GM18517 (cell line): ENCODE data around the gene UBA1.

ENCODE experiments used
- ATAC-seq: cut with Tn5 transposase; IDR thresholded peaks from one replicate; pipeline ENCODE4 v1.9.1; 2021; ENCODE audit warnings: mild to moderate bottlenecking, moderate library complexity; ENCODE audit not compliant: unreplicated experiment

UBA1 gene

GRCh38 chrX:47193475-47194193, at the start of gene UBA1:
Gene UBA1, plus strand, starts transcription at chrX:47193829. Its CDS starts 4,974 bp downstream, at chrX:47198803.
- ATAC-seq: peak; percentile 72

GRCh38 chrX:47143894-47144625, 49.6 kb upstream of the UBA1 start:
- ATAC-seq: peak; percentile 7

- peak; percentile 83 for ATAC-seq
These were observed 48.8 kb upstream of the UBA1 start, which contains the start of the genes NDUFB11 and RBM10 for GRCh38 chrX:47144626-47145394. Gene NDUFB11, minus strand, starts transcription at chrX:47144702. Its CDS starts 23 bp downstream, at chrX:47144679. Gene RBM10, plus strand, starts transcription at chrX:47145221. Its CDS starts 2,261 bp downstream, at chrX:47147482.

GRCh38 chrX:47145395-47146120, 48.1 kb upstream of the UBA1 start:
- no peak for ATAC-seq

- no peak for ATAC-seq
These were observed 47.3 kb upstream of the UBA1 start for GRCh38 chrX:47146121-47146935.

GRCh38 chrX:47146936-47147859, 46.4 kb upstream of the UBA1 start:
- no peak for ATAC-seq

- no peak for ATAC-seq
These were observed 44.7 kb upstream of the UBA1 start for GRCh38 chrX:47148946-47149345.

- no peak for ATAC-seq
These were observed 42.2 kb upstream of the UBA1 start for GRCh38 chrX:47151435-47151834.

- no peak for ATAC-seq
These were observed 36.8 kb upstream of the UBA1 start for GRCh38 chrX:47156611-47157520.

- ATAC-seq: no peak
These were observed 35.5 kb upstream of the UBA1 start for GRCh38 chrX:47158131-47158530.

GRCh38 chrX:47158781-47159180, 34.8 kb upstream of the UBA1 start:
- ATAC-seq: no peak

GRCh38 chrX:47160781-47161180, 32.8 kb upstream of the UBA1 start:
- no peak for ATAC-seq

- ATAC-seq: no peak
These were observed 30.6 kb upstream of the UBA1 start for GRCh38 chrX:47162927-47163583.

GRCh38 chrX:47164420-47164819, 29.2 kb upstream of the UBA1 start:
- ATAC-seq: no peak

- no peak for ATAC-seq
These were observed 27.5 kb upstream of the UBA1 start for GRCh38 chrX:47166126-47166525.

- no peak for ATAC-seq
These were observed 25.0 kb upstream of the UBA1 start for GRCh38 chrX:47168495-47169073.

- no peak for ATAC-seq
These were observed 24.4 kb upstream of the UBA1 start for GRCh38 chrX:47169273-47169672.
